HG03039 (cell line): ENCODE measurements around the gene HASPIN.
"Not testable (repeated sequence)": the region's sequence is repeated elsewhere in the genome, so short reads cannot be mapped to it uniquely, and the experiment has no call there.

Experiments
- ATAC-seq: cut with Tn5 transposase; IDR thresholded peaks from one replicate; pipeline ENCODE4 v1.9.1; 2021; ENCODE audit warnings: mild to moderate bottlenecking, moderate library complexity; ENCODE audit not compliant: unreplicated experiment

Gene HASPIN

DNA sequence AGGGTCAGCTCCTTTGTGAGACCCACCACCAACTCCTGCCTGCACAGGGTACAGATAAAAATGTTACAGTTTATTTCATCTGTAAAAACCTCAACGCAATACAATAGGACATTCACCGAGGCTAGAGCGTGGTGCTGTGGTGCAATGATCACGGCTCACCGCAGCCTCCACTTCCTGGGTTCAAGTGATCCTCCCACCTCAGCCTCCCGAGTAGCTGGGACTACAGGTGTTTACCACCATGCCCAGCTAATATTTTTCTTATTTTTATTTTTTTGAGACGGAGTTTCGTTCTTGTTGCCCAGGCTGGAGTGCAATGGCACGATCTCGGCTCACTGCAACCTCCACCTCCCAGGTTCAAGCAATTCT, 11.2 kb downstream of the HASPIN start:
- not testable (repeated sequence) for ATAC-seq

DNA sequence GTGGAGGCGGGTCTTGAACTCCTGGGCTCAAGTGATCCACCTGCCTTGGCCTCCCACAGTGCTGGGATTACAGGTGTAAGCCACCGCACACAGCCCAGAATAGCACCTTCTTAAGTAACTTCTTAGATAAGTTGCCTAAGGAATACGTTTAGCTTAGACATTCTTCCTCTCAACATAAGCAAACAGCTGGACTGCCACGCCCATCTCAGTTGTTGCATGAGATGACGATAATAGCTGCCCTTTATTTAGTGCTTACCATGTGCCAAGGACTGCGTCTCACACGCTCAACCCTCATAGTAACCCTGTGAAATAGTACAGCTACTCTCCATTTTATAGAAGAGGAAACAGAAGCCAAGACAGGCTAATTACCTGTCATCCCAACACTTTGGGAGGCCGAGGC, 11.8 kb downstream of the HASPIN start:
- ATAC-seq = no peak

DNA sequence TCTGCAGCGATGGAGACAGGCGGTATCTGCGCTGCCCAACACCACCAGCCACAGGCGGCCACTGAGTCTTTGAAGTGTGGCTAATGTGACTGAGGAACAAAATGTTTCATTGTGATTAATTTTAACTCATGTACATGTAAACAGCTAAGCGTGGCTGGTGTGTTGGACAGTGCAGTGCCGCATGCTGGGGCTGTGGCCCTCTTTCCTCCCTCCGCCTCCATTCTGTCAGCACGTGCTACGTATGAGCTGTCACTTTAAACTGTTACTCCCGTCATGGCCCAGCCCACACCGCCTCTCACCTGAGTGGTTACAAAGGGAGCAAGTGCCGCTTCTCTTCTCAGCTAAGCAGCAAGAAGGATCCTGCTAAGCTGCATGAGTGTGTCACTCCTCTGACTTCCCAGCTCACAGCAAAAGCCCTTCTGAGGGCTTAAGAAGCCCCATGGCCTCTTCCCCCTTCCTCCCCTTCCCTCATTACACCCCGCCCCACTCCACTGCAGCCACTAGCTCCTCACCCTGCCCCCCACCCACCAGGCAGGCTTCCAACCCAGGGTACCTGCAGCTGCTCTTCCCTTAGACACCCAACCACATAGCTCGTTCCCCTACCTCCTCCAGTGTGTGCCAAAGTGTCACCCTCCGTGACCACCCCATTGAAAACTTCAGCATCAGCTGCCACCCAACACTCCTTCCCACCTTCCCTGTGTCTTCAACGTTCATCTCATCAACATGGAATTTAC, 15.0 kb downstream of the HASPIN start:
- ATAC-seq = no peak

DNA sequence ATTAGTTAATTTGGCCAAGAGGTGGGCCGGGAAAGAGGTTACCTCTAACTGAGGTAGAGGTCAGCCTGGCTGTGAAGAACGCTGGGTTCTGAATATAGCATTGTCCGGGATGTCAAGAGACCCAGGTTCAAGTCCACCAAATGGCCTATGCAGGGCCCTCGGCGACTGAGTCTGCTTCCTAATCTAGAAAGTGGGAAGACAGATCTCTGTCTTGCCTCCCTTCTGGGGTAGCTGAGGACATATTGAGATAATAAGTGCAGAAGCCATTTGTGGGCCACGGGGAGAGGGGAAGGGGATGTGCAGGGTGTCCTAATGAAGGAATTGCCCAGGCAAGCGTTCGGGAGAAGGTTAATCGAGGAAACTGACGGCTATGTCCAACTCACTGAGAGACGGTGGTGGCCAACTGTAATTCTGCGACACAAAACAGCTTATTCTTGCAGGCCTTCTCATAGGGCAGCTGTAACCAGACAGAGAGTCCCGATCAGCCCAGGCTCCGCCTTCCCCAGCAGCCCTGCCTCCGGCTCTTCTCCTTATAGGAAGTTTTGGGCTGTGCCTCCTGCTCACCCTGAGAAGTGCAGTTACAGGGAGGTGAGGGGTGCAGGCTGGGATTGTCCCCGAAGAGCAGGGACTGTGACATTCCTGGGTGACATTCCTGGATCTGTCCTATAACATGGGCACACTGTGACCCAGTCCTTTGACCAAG, 15.9 kb downstream of the HASPIN start:
- no peak for ATAC-seq

DNA sequence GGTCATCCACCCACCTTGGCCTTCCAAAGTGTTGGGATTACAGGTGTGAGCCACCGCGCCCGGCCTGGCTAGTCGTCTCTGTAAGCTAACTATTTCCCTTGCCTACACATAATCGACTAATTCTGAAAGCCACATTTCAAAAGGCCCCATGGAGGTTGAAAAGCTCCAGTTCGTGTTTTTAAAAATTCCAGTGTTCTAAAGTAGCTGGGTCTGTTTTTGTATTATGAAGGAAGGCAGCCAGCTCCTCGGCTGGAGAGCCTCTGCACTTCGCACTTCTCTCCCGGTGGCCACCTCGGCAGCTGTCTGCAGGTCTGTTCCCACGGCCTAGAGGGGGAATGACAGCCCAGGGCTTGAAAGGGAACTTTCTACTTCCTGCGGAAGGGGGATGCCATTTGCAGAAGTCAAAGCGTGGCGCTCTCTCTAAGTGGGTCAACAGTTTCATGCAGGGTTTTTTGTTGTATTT, 16.9 kb downstream of the HASPIN start:
- ATAC-seq = no peak

DNA sequence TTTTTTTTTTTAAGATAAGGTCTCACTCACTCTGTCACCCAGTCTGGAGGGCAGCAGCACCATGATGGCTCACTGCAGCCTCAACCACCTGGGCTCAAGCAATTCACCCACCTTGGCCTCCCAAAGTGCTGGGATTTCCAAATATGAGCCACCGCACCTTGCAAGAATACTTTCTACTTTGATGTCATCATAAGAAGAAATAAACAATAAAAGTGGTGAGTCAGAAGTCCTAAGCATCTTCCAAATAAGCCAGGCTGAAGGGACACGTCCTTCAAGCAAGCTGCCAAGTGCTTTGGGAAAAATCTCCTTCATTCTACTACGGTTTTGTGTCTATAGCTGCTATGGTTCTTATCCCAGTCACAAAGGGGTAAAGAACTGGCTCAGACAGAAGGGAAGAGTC, 20.3 kb downstream of the HASPIN start:
- ATAC-seq = no peak

DNA sequence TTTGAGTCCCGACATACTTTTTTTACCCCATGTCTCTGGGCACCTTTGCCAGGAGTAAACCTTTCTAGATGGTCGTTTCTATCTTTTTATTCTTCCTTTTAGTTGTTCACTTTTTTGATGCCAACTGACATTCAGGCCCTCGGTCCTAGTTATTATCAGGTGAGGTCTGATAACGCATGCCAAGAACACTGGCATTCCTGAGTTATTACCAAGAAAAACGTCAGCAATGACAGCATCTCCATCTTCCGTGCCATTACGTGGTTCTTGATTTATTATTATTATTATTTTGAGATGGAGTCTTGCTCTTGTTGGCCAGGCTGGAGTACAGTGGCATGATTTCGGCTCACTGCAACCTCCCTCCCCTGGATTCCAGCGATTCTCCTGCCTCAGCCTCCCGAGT, 21.4 kb downstream of the HASPIN start:
- no peak for ATAC-seq

DNA sequence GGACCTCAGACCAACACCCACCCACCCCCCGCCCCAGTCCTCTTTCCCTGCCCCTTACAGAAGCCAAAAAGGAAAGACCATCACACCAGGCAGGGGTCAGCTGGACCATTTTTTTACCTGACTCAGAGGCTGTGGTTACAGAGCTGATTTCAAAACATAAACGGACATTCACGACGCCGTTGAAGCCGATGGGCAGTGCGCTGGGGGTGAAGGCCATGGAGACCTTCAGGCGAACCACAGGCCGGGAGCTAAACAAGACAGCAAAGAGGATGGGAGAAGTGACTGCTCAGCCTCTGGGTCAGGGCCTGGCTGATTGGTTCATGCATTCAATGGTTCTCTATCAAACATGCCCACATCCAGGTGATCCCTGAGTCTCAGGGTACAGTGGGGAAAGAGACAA, 24.1 kb downstream of the HASPIN start:
- ATAC-seq = no peak

DNA sequence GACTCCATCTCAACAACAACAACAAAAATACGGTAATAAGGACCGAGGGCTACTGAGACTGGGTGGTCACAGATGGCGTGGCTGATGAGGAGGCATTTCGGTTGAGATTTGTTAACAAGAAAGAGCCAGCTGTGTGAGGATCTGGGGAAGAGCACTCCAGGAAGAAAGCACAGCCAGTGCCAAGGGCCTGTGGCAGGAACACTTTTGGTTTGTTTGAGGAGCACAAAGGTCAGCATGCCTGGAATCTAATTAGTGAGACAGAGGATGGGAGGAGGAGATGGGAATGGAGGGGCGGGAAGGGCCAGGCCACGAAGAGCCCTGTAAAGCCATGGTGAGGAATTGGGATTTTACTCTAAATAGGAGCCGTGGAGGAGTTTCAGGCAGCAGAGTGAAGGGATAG, 24.9 kb downstream of the HASPIN start:
- ATAC-seq = no peak

DNA sequence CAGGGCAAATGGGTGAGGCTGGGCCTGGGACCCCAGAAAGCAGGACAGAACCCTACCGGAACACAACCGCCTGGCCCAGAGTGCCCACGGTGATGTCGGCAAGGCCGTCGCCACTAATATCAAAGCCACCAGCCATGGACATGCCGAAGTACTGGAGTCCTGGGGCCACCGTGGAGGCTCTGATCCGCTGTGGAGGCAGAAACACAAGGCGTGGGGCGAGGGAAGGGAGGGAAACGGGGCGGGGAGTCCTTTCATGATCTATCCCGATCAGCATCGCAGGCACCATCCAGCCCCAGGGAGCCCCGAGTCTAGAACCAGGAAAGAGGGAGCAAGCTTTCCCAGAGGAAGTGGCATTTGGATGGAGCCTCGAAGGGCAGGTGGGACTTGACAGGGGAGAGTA, 26.6 kb downstream of the HASPIN start:
- ATAC-seq = no peak

DNA sequence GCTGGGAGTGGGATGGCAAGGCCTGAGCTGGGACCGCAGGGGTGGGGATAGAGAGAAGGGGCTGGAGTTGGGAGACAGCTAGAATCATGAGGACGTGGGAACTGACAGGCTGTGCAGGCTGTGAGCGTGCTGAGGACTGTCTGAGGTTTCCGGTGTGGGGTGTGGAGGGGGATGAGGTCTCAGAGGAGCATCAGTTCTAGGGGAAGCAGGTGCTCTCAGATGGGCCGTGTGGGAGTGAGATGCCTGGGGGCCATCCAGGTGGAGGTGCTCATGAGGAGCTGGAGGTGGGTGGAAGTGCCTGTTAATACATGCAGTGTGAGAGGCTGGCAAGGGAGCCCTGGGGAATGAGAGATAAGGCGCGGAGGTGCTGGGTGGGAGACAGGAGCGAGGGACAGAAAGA, 27.2 kb downstream of the HASPIN start:
- ATAC-seq = no peak

DNA sequence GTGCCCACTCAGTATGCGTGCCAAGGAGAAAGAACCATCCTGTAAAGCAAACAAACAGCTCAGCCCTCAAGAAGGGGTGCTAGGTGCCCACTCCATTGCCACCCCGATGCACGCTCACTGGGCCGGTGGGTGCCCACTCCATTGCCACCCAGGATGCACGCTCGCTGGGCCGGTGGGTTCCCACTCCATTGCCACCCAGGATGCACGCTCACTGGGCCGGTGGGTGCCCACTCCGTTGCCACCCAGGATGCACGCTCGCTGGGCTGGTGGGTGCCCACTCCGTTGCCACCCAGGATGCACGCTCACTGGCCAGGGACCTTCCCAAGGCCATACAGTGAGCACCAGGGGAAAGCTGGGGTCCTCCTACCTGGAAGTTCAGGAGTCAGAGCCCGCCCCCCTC, 28.1 kb downstream of the HASPIN start:
- ATAC-seq = no peak

DNA sequence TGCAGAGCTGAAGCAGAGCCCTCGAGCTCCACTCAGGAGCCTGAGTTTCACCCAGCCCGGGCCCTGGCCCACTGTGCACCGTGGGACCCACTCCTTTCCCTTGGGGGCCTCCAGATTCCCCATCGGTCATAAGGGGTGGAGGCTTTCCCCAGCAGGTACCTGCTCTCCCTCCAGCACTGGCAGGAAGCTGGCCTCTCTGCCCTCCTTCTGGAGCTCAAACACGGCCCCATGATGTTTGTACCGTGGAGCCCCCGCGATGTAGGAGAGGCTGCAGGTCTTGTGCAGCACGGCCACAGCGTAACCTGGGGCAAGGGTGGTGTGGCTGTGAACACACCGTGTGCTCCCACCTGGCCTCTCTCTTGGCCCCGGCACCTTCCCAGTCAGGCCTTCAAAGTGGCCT, 29.9 kb downstream of the HASPIN start:
- ATAC-seq = no peak

DNA sequence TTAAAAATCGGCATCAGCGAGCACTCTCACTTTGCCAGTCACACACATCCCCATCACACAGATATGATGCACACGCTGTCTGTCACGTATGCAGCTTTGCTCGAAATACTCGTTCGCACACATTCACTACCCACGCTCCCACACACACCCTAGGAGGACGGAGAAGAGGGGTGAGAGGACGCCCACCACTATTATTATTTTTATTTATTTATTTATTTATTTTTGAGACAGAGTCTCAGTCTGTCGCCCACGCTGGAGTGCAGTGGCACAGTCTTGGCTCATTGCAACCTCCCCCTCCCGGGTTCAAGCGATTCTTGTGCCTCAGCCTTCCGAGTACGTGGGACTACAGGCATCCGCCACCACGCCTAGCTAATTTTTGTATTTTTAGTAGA, 30.4 kb downstream of the HASPIN start:
- no peak for ATAC-seq

DNA sequence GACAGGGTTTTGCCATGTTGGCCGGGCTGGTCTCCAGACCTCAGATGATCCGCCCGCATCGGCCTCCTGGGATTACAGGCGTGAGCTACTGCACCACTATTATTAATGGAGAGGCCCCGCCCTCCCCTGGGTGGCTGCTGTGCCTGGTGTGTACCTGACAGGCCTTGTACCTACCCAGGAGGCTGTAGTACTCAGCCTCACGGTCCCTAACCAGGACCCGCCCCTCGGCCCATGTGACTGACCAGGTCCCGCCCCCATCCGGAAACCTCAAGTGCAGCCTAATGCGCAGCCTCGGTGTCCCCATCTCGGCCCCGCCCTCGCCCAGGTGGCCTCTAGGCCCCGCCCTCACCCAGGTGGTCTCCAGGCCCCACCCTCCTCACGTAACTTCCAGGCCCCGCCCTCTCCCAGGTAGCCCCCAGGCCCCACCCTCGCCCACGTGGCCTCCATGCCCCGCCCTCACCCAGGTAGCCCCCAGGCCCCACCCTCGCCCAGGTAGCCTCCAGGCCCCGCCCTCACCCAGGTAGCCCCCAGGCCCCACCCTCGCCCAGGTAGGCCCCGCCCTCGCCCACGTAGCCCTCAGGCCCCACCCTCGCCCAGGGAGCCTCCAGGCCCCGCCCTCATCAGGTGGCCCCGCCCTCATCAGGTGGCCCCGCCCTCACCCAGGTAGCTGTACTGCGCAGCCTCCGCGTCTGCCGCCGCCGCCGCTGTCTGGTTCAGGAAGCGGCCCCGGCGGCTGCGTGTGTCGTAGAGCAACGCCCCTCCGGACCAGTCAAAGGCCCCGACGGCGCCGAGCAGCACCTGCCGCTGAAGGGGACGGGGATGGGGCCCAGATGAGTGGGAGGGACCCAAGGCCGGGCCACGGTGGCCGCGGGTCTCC, 31.0 kb downstream of the HASPIN start:
- ATAC-seq = no peak

DNA sequence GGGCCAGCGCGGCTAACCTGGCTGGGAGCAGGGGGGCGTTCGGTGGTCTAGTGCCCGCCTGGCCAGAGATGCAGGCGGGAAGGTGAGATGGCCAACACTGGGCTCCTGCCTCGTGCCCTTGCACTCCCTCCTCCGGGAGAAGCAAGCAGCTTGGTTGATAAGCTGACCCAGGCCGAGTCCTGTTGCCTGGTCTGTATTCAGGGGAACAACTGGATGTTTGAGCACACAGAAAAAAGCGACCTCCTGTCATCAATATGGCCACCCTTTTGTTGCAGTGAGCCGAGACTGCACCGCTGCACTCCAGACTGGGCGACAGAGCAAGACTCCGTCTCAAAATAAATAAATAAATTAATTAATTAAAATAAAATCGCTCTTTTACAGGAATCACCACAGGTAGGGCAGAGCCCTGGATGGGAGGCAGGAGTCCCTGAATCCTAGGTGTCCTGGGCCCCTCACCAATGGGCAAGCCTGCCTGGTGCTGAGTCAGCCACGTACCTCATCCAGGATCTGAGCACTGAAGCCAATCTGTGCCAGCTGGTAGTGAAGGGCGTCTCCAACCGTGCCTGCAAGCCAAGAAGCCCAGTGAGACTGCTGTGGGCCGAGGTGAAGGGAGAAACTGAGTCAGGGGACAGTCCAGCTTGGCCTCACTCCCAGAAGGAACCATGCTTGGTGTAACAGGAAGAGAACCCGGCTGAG, 31.8 kb downstream of the HASPIN start:
- no peak for ATAC-seq

DNA sequence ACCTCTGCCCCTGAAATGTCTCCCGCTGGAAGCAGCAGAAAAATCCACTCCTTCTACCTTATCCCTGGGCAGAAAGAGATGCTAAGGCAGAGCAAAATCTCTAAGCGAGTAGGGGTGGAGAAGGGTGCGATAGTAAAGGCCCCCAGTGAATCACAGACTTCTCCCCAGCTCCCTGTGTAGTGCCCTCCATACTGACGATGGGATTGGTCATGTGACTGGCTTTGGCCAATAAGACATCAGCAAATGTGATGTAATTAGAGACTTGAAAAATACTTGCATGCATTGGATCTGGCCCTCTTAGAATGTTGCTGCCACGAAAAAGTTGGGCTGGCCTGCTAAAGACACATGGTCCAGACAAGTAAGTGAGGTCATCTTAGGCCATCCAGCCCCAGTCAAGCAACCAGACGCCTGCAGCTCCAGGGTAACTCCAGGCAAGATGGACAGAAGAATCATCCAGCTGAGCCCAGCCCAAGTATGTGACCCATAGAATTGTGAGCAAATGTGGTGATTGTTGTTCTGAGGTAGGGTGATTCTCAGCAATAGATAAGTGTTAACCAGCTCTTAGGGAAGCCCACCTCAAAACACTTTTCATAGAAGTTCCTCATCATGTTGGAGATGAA, 36.0 kb downstream of the HASPIN start:
- no peak for ATAC-seq

DNA sequence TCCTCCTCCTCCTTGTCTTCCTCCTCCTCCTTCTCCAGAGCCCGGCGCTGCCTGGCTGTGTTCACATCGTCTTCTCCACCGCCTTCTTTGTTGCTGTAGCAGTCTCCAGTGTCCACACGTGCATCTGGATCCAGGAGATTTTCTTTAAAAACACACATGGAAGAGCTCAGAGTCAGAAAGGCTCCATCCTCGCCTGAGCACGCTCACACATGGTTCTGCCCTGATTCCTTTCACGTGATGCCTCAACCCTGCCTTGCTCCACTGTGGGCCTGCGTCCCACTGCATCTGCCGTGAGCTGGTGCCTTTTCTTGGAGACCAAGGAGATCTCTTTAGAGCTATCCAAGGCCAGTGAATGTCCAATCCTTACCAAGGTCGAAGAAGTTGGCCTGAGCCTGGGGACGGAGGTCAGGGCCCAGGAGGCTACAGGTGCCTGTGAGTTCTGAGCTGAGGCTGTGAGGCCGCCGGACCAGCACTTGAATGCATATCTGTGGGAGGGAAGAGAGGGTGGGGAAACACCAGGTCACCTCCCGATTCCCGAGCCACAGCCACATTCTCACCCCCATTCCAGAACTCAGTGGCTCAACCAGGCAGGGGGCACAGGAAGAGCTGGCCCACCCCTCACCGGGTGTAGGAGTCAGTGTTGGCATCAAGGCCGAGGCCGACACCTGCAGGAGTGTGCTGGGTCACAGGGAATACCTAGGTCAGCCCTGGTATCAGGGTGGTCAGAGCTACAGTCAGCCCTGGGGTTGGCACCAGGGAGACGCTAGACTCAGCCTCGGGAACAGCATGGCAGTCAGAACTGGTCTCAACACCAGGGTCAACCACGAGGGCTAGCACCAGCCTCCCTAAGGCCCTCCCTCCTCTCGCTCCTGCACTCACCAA, 37.6 kb downstream of the HASPIN start:
- ATAC-seq = no peak

DNA sequence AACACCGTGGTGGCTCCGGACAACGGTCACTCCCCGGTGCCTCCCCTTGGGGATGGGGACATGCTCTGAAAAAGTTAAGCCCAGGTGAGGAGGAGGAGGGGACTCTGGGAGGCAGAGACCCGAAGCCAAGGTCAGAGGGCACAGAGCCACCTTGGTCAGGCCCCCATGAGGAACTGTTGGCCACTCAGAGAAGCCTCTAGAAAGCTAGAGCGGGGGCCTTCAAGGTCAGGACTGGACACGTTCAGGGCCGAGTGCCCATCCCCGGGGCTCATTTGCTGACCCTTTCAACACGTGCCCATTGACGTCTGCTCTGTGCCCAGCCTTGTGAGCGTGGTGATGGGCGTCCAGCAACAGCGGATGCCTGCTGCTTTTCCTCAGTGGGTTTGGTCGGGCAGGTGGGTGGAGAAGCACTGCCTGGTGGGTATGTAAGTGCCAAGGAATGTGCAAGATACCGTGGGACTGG, 38.2 kb downstream of the HASPIN start:
- no peak for ATAC-seq
